ENCODE results near the gene OTUB1.

OTUB1 gene

DNA sequence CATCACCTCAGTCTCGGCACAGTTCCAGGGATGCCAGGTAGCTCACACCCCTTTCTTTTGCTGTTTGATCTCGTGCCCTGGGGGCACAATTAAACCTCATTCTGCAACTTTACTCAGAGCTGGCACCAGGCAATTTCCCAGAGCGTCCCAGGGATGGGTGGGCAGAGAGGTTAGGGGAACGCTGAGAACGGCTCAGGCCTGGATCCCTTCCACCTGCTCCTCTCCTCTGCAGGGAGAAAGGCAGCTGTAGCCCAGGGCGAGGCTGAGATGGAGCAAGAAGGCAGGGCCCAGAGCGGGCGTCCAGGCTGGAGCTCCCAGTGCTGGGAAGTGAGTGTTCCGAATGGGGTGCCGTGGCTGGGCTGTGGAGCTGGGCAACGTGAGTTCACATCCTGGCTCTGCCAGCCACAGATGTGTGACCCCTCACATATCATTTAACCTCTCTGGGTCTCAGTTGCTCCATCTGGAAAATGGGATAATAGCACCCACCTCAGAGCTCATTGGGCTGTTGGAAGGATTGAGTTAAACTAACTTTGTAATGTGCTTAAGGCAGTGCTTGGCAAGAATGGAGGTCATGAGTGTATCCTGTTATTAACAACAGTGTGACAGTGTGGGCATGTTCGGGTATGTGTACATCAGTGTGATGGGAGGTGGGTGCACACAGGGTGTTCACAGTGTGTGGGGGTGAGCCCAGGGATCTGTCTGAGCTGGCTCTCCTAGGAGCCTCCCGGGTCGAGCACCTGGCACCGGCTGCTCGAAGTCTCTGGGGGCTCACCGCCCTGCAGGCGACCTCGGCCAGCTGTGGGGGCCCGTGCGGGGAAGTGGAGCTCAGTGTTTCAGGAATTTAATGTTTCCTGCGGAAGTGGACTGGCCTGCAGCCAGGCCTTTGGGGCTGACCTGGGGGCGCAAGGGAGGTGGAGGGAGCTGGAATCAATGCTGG is 15.5 kb downstream of the OTUB1 start:
- H3K4me1 ChIP-seq (ENCODE audit: insufficient read depth, poor library complexity, severe bottlenecking): peaks cover 7% of the 10 kb centered on the region
- no peak overlapping the region for H3K4me3 ChIP-seq (ENCODE audit: severe bottlenecking)
- DNase-seq (ENCODE audit: low spot score): no peak
- H3K36me3 ChIP-seq (ENCODE audit: low read depth): peaks cover 16% of the 10 kb centered on the region
- H3K9me3 ChIP-seq (ENCODE audit: severe bottlenecking): no peaks in the 10 kb centered on the region
- no peak overlapping the region for H3K27ac ChIP-seq (ENCODE audit: poor library complexity, severe bottlenecking)
- no peak for ATAC-seq (ENCODE audit: low read depth)
- no peaks in the 10 kb centered on the region for H3K27me3 ChIP-seq (ENCODE audit: insufficient read depth, poor library complexity, severe bottlenecking)
- TF ChIP-seq, protein P1, sequence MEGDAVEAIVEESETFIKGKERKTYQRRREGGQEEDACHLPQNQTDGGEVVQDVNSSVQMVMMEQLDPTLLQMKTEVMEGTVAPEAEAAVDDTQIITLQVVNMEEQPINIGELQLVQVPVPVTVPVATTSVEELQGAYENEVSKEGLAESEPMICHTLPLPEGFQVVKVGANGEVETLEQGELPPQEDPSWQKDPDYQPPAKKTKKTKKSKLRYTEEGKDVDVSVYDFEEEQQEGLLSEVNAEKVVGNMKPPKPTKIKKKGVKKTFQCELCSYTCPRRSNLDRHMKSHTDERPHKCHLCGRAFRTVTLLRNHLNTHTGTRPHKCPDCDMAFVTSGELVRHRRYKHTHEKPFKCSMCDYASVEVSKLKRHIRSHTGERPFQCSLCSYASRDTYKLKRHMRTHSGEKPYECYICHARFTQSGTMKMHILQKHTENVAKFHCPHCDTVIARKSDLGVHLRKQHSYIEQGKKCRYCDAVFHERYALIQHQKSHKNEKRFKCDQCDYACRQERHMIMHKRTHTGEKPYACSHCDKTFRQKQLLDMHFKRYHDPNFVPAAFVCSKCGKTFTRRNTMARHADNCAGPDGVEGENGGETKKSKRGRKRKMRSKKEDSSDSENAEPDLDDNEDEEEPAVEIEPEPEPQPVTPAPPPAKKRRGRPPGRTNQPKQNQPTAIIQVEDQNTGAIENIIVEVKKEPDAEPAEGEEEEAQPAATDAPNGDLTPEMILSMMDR (IDR thresholded peaks at IDR 0.05; ENCODE audit: poor library complexity, severe bottlenecking): no peak

DNA sequence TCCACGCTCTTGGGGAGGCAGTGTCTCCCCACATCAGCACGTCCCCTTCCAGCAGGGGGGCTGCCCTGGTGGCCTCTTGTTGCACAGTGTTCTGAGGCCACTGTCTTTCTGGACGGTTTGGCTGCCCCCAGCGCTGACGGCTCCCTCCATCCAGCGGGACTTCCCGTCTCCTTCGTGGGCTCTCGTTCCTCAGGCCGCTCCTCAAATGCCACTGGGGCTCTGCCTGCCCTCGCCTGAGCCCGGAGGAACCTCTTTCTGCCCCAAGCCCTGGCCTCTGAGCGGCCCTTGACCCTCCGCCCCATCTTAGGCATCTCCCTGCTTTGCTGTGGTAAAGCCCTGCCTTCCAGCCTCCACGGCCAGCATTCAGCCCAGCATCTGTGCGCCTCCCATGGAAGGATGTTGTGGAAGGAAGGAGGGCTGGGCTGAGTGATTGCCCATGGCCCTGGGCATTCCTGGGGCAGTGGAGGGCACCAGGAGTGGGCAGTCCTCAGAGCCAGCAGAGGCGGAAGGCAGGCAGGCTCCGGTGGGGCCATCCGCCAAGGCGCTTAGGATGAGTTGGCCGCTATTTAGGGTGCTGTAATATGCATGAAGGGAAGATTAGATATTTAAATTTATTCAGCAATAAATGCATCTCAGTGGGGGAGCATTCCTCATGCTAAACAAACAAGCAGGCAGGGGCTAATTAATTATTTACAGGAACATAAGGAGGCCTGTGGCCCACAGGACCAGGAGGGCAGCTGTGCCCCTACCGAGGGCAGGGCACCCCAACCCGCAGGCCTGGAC is 17.8 kb downstream of the OTUB1 start:
- Histone ChIP-seq H3K4me3 (ENCODE audit: severe bottlenecking) (no peak overlapping the region), H3K36me3 (ENCODE audit: low read depth) (no peaks in the 10 kb centered on the region), H3K27ac (ENCODE audit: poor library complexity, severe bottlenecking) (no peak overlapping the region), H3K4me1 (ENCODE audit: insufficient read depth, poor library complexity, severe bottlenecking) (peaks cover 7% of the 10 kb centered on the region), H3K9me3 (ENCODE audit: severe bottlenecking) (no peaks in the 10 kb centered on the region), H3K27me3 (ENCODE audit: insufficient read depth, poor library complexity, severe bottlenecking) (no peaks in the 10 kb centered on the region)
- DNase-seq (ENCODE audit: low spot score) (no peak), ATAC-seq (ENCODE audit: low read depth) (no peak)
- TF ChIP-seq, protein P1 (IDR thresholded peaks at IDR 0.05; ENCODE audit: poor library complexity, severe bottlenecking): no peak

DNA sequence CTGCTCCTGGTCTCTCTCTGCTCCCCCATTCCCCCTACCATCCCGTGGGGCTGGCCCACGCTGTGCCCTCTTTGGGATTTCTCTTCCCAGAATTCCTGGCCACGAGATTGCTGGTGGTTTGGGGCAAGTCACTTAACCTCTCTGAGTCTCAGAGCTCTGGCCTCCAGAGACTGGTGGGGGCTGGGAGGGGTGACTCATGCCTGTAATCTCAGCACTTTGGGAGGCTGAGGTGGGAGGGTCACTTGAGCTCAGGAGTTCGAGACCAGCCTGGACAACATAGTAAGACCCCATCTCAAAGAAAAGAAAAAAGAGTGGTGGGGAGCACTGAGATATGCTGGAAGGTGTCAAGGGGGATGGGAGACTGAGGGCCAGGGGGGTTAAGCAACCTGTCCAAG is 18.3 kb downstream of the OTUB1 start:
- H3K27me3 ChIP-seq (ENCODE audit: insufficient read depth, poor library complexity, severe bottlenecking): no peaks in the 10 kb centered on the region
- DNase-seq (ENCODE audit: low spot score) (no peak), ATAC-seq (ENCODE audit: low read depth) (no peak)
- no peaks in the 10 kb centered on the region for H3K36me3 ChIP-seq (ENCODE audit: low read depth)
- TF ChIP-seq, protein P1 (IDR thresholded peaks at IDR 0.05; ENCODE audit: poor library complexity, severe bottlenecking): no peak
- H3K4me3 ChIP-seq (ENCODE audit: severe bottlenecking): no peak overlapping the region
- peaks cover 7% of the 10 kb centered on the region for H3K4me1 ChIP-seq (ENCODE audit: insufficient read depth, poor library complexity, severe bottlenecking)
- no peaks in the 10 kb centered on the region for H3K9me3 ChIP-seq (ENCODE audit: severe bottlenecking)
- H3K27ac ChIP-seq (ENCODE audit: poor library complexity, severe bottlenecking): no peak overlapping the region

DNA sequence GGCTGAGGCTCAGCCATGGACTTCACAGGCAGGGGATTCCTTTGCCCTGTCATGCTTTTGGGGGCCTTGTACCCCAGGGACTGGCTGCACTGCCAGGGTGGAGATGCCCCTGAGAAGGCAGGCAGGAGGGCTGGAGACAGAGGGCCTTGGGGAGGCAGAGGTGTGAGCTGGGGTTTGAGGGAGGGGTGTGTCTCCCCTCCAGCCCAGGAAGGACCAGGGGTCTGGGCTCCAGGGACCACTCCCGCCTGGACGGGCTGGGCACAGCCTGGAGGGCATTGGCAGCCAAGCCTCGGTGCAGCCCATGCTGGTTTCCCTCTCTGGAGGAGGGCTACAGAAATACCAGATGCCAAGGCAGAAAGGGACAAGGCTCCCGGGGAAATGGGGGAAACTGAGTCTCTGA is 19.5 kb downstream of the OTUB1 start:
- no peak overlapping the region for H3K27ac ChIP-seq (ENCODE audit: poor library complexity, severe bottlenecking)

More for the DNA sequence above, 19.5 kb downstream of the OTUB1 start:
- no peaks in the 10 kb centered on the region for H3K36me3 ChIP-seq (ENCODE audit: low read depth)
- H3K4me3 ChIP-seq (ENCODE audit: severe bottlenecking): no peak overlapping the region
- ATAC-seq (ENCODE audit: low read depth): no peak
- TF ChIP-seq, protein P1 (IDR thresholded peaks at IDR 0.05; ENCODE audit: poor library complexity, severe bottlenecking): no peak
- no peak for DNase-seq (ENCODE audit: low spot score)
- no peaks in the 10 kb centered on the region for H3K27me3 ChIP-seq (ENCODE audit: insufficient read depth, poor library complexity, severe bottlenecking)
- no peaks in the 10 kb centered on the region for H3K9me3 ChIP-seq (ENCODE audit: severe bottlenecking)
- H3K4me1 ChIP-seq (ENCODE audit: insufficient read depth, poor library complexity, severe bottlenecking): no peaks in the 10 kb centered on the region
